GM21381 (cell line): Measurements from ENCODE around the gene MYO5B.

ENCODE experiments used
- ATAC-seq: cut with Tn5 transposase; IDR thresholded peaks from one replicate; pipeline ENCODE4 v1.9.1; 2021; ENCODE audit warnings: mild to moderate bottlenecking, moderate library complexity; ENCODE audit not compliant: unreplicated experiment

Gene MYO5B

DNA sequence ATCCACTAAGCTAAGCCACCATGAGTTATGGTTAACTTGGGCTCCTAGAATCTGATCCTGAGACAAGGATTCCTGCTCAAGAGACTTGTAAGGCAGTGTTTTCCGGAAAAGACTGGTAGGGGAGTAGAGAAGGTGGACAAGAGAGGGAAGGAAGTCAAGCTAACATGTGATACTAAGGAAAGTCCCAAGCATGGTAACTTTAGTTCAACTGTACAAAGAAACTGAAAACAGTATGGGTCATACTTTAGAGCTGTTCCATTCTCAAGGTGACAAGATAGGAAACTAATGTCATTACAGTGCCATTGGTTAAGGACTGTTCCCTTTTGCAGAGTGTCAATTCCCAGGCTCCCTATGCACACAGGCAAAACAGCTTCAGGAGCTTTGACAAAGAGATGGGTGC lies 5.8 kb downstream of the MYO5B start:
- ATAC-seq = no peak

DNA sequence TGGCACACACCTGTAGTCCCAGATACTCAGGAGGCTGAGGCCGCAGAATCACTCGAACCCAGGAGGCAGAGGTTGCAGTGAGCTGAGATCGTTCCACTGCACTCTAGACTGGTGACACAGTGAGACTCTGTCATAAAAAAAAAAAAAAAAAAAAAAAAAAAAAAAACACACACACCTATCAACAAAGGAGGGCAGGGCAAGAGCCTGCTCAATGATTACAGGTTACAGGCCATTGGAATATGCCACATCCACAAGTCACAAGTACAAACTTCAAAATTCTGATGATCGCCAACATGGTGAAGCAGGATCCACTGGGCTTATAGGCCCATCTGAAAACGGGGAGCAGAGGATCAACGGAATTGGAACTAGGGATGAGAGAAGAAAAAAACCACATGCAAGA lies 6.3 kb downstream of the MYO5B start:
- ATAC-seq = no peak

DNA sequence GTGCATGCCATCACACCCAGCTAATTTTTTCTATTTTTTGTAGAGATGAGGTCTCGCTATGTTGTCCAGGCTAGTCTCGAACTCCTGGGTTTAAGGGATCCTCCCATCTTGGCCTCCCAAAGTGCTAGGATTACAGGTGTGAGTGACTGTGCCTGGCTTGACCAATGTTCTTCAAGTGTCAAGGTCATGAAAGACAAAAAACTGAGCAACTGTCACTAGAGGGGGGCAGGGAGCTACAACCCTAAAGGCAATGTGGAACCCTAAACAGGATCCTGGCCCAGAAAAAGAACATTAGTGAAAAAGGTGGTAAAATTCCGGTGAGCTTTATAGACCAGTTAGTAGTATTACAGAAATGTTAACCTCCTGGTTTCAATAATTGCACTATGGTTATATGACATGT lies 7.3 kb downstream of the MYO5B start:
- ATAC-seq = no peak

DNA sequence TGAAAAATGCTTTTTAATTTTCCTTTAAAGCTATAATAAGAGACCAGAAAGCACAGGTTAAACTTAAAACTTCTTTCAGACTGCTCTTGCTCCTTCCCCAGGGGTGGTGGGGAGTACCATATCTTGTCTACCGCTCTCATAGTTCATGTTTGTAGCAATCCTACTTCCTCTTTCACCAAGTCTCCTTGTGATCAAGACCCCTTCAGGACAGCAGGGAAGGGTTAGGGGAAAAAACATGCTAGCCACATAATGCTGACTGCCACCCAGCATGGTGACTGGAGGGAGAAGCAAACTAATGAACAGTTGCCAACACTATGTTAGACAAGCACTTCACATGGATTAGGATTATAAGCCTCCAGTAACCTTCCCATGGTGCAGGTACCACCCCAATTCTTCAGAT lies 8.6 kb downstream of the MYO5B start:
- ATAC-seq = no peak

DNA sequence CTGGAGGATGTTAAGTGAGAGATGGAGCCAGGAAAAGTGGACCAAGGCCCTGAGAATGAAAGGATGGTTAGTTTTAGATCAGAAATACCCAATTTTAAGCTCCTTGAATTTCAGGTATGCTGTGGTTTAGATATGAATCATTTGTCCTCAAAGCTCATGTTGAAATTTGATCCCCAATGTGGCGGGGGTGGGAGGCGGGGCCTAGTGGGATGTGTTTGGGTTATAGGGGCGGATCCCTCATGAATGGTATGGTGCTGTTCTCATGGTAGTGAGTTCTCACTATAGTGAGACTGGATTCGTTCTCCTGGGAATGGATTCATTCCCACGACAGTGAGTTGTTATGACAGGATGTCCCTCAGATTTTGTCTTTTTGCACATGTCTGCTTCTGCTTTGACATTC lies 11.4 kb downstream of the MYO5B start:
- ATAC-seq = no peak

DNA sequence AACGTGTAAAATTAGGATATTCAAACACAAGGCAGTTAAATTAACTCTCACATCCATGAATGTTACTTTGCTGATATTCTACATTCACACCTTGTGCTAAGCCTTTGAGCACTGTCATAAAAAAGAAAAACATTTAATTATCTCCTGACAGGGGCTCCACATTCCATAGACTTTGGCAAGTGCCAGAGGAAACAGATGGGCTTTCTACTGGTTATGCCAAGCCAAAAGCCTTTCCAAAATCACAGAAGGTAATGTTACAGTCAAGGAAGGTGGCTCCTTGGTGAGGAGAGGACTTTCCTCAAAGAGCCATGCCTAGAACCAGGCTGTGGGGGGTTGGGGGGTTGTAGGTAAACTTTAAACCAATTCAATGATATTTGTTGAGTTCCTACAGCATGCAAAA lies 12.4 kb downstream of the MYO5B start:
- no peak for ATAC-seq

DNA sequence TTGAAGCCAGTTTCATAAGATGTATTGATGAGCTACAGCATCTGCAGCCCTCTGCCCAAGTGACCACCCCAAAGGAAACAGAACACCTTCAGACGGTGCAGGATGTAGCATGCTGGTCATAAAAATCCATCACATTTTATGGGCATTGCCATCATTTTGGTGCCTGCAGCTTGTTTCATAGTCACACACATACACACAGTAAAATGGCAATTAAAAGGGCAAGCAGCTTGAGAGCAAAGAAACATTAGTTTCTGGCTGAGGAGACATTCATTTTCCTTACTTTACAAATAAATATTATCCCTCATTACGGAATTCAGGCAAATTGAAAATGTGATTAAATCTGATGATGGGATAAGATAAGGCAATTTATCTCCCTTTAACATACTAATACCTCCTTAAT lies 13.4 kb downstream of the MYO5B start:
- ATAC-seq = no peak

DNA sequence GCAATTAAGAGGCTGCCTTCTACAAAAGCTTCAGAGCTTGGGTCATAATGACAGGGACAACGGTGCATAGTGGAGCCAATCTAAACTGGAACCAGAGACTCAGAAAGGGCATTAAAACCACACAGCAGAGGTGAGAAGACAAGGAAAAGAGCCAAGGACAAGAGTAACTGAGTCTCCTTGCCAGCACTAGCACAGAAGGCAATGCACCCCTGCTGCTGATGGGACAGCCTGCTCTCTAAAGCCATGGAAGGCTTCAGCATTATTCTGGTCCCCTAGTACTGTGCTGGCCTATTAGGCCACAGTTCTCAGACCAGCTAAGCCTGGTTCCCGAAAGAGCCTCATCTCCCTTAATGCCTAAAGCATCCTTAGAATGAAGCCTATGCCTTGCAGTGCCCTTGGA lies 15.5 kb downstream of the MYO5B start:
- ATAC-seq = no peak

DNA sequence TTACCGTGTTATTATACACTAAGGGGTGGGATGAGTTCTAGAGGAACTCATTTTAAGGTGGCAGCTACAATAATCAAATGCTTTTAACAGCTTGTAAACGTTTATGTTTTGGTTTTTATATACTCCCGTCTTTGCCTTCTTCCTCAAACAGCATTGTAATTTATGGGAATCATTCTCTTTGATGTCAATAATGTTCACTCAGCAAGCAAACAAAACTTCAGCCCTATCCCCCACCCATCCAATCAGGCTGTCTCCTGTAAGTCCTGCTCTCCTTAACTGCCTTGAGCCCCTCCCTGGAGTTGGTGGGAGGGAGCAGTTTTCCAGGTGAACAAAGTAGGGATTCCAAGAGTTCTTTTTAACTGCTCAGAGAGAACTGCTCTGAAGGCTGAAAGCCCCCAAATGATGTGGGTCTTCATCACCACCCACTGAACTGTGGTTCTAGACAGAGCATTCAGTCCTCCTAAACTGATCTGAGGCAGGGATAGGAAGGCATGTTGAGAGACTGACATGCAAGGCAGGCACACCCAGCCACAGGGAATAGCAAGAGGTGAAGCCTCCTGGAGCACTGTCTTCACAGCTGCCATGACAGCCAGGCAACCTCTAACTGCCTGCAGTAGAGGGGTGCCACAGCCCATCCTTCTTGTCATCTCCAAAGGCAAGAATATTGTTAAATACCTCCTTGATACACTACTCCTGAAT lies 17.5 kb downstream of the MYO5B start:
- ATAC-seq = no peak

DNA sequence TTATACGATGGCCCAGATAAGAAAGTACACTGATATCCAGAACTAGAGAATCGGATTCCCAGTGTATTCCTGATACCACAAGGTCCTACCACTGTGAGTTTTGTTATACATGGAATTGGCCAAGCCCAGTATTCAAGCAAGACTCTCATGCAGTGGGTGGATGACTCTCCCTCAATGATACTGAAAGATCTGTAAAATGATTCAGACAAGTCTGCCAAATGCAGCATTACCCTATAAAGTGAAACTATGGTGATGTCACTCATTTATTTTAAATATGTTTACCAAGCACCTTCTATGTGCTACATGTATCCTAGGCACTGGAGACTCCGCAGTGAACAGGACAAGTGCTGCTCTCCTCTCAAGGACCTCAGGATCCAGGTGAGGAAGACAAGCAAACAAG lies 22.6 kb downstream of the MYO5B start:
- no peak for ATAC-seq

DNA sequence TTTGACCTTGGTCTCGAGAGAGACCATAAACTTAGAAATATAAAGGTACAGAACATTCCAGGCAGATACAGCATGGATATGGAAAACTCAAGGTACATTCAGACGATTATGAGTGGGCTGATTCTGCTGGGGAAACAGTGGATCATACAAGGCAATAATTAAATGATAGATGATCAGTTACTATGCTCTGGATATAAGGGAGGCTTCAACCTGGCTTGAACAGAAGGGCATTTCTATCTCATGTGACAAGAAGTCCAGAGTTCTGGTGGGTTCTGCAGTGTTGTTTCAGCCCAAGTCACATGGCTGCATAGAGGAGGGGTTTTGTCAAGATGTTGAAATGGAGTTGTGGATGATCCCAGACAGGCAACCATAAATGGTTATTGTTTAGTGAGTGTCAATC lies 23.5 kb downstream of the MYO5B start:
- no peak for ATAC-seq

DNA sequence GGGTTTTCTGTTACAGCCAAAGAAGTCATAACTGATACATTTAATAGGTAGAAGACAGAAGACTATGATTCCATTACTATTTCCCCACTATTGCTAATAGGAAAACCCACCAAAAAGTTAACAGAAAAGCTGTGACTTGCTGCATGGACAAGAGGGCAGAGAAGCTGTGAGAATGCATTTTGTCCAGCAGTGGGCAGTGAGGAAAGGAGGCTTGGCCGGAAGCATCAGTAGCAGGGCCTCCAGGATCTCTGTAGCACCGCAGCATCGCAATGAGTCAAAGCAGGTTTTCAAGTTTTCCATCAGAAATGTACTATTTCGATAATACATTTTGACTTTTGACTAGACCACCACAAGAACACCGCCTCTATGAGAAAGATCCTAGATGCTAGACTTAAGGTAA lies 24.9 kb downstream of the MYO5B start:
- ATAC-seq = no peak

DNA sequence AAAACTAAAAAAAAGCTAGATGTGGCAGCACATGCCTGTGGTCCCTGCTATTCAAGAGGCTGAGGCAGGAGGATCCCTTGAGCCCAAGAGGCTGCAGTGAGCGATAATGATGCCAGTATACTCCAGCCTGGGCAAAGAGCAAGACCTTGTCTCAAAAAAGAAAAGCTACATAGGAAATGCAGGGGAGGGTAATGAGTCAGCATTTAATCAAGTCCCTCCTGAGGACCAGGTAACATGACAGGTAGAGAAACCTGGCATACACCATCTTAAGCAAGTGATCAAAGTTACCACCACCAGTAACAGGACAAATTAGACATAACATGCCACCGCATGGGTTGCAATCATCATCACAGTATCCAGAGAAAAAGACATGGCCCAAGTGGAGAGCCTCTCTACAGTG lies 25.8 kb downstream of the MYO5B start:
- no peak for ATAC-seq

DNA sequence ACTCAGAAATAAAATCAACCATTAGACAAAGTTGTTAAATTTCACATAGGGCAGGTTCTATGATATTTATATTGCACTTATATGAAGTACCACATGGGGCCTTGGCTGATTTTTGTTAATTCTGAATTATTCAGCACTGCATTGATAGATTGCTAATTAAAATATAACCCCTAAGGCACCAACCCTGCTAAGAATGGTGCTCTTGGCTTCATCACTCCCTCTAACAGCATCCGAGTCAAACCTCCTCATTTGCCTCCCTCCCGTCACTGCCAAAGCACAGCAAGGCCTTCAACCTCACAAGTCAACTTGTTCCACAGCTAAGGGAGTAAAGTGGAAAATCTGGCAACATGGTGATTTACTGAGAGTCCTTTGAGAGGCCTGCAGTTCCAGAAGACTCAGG lies 27.0 kb downstream of the MYO5B start:
- ATAC-seq = no peak

DNA sequence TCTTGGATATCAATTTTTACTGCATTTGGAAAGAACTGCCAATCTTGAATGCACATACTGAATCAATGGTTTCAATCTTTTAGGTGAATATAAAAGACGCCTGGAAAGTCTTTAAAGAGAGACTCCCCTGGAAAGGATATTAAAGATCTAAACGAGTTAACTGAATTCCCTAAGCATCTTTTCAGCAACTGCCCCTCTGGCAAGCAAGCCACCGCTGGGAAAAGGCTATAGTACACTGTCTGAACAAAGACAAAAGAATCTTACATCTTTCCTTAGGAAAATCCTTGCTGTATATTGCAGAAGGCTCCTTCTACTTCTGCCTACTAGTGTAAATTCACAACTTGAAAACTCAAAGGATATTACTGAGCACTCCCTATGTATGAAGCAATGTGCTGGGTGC lies 28.0 kb downstream of the MYO5B start:
- ATAC-seq = no peak

DNA sequence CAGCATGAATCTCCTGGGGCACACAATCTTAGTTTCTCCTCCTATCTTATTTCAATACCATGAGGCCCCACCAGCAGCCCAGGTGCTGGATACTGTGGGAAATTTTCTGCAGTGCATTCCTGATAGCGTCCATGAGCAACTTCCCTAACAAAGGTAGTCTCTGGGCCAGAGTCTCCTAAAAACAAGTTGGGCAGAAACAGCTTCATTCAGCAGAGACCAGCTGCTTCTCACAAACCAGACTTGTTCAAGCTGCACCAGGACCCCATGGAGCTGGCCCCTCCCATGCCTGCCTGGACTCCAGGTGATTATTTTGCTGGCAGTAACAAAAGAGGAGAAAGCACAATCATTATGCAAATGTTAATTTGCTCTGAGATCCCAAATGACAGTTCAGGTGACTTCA lies 31.4 kb downstream of the MYO5B start:
- ATAC-seq = no peak

DNA sequence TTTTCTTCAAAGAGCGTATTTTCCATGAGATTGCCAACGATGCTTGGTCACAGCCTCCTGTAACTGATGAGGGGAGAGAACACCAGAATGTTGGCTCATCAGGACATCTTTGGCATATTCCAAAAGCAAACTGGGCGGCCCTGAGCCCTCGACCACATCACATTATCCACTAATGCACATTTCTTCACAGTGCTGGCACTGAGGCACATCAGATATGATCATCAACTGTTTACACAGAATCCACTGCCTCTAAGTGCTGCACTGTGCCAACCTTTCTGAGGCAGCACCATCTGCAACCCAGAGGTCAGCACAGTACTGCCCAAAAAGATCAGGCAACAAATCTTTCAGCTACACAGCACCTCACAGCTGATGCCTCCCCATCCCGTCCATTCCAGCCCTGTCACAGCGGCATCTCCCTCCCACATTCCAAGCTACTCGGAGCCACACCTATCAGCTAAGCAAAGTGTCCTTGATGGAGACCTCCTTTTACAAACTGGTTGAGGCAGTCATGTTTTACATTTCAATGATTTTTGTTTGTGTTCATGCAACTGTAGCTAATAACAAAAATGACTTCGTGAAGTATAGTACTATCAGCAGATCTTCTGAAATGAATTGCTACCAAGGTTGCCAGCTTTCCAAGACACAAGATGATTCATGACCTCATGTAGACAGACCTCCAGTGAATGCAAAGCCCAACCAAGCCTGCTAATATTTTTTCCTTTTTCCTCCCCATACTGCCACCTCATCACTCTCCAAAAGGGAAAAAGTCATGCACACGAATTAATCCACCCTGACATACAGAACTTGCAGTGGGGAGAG lies 32.3 kb downstream of the MYO5B start:
- ATAC-seq = no peak

DNA sequence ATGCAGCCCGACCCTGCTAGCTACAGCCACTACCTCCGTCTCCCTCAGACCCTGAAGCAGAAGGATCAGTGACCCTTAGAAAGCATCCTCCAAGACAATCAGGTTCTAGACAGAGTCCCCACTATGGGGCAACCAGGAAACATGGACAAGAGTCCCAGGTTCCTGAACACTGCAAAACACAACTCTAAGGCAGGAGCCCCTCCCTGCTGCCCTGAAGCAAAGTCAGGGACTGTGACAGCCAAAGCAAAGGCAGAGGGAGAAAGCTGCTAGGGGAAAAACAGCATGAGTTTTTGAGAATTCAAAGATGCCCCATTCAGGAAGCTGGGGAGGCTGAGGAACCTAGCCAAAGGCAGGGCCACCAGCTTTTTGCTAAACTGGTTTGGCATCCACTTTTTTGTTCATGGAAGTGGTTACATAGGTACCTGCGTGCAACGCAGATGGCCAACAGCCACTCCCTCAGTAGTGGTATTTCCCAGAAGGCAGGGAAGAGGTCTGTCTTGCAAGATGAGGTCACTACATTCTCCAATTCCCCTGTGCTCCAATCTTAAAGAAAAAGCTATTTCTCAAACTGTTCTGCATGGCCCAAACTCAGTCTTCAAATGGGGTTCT lies 33.2 kb downstream of the MYO5B start:
- no peak for ATAC-seq

DNA sequence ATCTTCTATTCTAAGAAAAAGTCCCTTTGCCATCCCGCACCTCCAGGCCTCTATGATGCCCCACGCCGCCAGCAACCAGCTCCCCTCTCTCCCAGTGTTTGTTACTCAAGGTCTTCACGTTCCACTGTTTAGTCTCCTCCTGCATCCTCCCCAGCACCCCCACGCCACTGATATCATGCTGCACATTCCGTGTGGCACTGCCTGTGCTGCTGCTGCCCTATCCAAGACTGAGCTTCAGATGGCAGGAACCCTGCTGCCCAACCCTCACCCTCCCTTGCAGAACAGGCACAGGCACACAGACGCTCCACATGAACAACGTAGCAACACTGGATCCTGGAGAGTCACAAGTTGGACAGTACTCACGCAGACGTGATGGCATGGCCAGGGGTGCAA lies 35.3 kb downstream of the MYO5B start:
- ATAC-seq = no peak

DNA sequence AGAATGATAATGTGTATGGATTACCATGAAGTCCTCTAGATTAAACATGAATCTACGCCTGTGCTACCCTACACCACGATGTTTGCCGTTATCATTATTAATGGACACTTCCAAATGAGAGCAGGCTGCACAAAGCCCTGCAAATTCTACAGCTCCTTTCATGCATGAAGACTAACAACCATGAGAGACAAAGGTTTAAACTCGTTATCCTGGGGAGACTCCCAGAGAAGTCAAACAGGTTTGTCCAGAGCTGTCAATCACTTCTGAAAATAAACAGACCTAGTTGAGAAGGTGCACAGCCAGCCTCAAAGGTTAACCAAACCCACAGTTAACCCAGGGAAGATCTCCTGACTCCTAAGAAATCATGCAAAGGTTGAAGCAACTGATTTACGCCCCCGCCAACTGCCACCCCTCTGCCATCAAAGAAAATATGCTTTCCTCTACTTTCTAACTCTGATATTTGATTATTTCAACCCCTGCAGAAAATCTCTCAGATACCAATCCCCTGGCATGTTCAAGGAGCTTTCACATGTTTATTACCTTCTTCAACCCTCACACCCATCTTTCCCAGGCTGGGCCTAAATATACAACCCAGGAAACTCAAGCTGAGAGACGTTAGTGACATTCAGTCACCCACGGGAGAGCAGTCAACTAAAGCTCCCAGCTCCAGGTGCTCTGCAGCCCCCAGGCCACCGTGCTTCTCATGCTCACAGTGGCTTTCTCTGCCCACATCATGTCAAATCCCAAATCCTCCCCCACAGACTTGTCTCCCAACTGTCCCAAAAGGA lies 35.9 kb downstream of the MYO5B start:
- ATAC-seq = no peak

DNA sequence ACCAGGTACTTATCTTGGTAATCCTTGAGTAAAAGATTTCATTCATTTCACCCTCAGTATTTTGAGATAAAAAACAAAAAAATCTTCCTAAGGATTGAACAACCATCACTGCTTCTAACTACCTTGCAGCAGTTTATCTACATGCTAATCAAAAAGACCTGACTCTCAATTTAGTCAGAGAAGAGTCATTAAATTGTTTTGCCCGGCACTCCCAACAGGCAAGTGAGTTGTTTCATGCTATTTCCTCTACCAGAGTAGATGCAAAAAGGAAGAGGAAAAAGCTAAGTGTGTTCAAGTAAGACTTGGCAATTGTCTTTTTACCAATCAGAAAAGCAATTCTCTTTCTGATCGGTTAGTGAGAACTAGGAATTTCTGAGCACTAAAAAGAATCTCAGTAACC lies 39.5 kb downstream of the MYO5B start:
- no peak for ATAC-seq

DNA sequence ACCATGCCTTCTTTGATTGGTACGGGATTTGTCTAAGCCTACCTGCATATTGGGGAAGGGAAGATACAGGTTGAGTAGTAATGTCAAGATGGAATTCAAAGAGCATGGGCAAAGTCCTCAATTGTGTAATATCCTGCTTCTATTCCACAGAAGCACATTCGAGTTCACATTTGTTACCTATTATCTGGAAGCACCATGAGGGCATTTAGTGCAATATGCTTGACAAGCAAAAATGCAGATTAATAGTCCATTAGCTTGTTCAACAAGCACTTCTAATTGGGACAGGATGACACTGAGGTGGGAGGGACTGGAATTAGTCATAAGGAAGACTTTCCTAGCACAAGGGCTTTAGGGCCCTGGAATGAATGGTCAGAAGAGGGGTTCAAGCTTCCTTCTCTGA lies 40.5 kb downstream of the MYO5B start:
- ATAC-seq = no peak
